GM19395 (cell line): ENCODE measurements around the gene GPR68.

ENCODE experiments used
- ATAC-seq: cut with Tn5 transposase; IDR thresholded peaks from one replicate; pipeline ENCODE4 v1.9.1; 2021; ENCODE audit warnings: mild to moderate bottlenecking, moderate library complexity; ENCODE audit not compliant: unreplicated experiment

GPR68 gene

GRCh38 chr14:91244501-91244901 is at the start of gene GPR68:
GPR68 (minus strand) TSS chr14:91244704; CDS start chr14:91235050, 9,654 bp downstream.
- no peak for ATAC-seq

- no peak for ATAC-seq
Measured at GRCh38 chr14:91294153-91294552, 49.6 kb upstream of the GPR68 start.

GRCh38 chr14:91293281-91293680 is 48.8 kb upstream of the GPR68 start:
- ATAC-seq = no peak

GRCh38 chr14:91292491-91292890 is 48.0 kb upstream of the GPR68 start:
- no peak for ATAC-seq

GRCh38 chr14:91291786-91292405 is 47.4 kb upstream of the GPR68 start:
- ATAC-seq = no peak

- no peak for ATAC-seq
Measured at GRCh38 chr14:91290986-91291385, 46.5 kb upstream of the GPR68 start.

- no peak for ATAC-seq
Measured at GRCh38 chr14:91289464-91289863, 45.0 kb upstream of the GPR68 start.

GRCh38 chr14:91288876-91289275 is 44.4 kb upstream of the GPR68 start:
- no peak for ATAC-seq

GRCh38 chr14:91286530-91286937 is 42.0 kb upstream of the GPR68 start:
- no peak for ATAC-seq

- no peak for ATAC-seq
Measured at GRCh38 chr14:91284791-91285548, 40.5 kb upstream of the GPR68 start.

- no peak for ATAC-seq
Measured at GRCh38 chr14:91284146-91284790, 39.8 kb upstream of the GPR68 start.

GRCh38 chr14:91283666-91284065 is 39.2 kb upstream of the GPR68 start:
- ATAC-seq = no peak

GRCh38 chr14:91282954-91283645 is 38.6 kb upstream of the GPR68 start:
- no peak for ATAC-seq

- no peak for ATAC-seq
Measured at GRCh38 chr14:91281346-91281745, 36.8 kb upstream of the GPR68 start.

GRCh38 chr14:91280129-91280528 is 35.6 kb upstream of the GPR68 start:
- no peak for ATAC-seq

- ATAC-seq = no peak
Measured at GRCh38 chr14:91279354-91279753, 34.9 kb upstream of the GPR68 start.

- ATAC-seq = no peak
Measured at GRCh38 chr14:91278383-91278715, 33.8 kb upstream of the GPR68 start.

- ATAC-seq = no peak
Measured at GRCh38 chr14:91277546-91278382, 33.3 kb upstream of the GPR68 start.

- ATAC-seq = no peak
Measured at GRCh38 chr14:91274796-91275195, 30.3 kb upstream of the GPR68 start.

- no peak for ATAC-seq
Measured at GRCh38 chr14:91273885-91274273, 29.4 kb upstream of the GPR68 start.
